HuH-7 (cell line): Measurements from ENCODE around the gene SCFD2.

Experiments used
- DNase-seq: peaks from one replicate; pipeline ENCODE4 v3.0.0; 2011; ENCODE audit warnings: low spot score

The SCFD2 gene

GRCh38 chr4:52983563-52984303, 382.1 kb downstream of the SCFD2 start:
- peak; percentile 77 for DNase-seq

- DNase-seq: no peak
Observed at GRCh38 chr4:52982946-52983340, 382.9 kb downstream of the SCFD2 start.

- DNase-seq: peak; percentile 74
Observed at GRCh38 chr4:52982255-52982945, 383.5 kb downstream of the SCFD2 start.

- DNase-seq: no peak
Observed at GRCh38 chr4:52979821-52980590, 385.9 kb downstream of the SCFD2 start.

- DNase-seq: peak; percentile 45
Observed at GRCh38 chr4:52979020-52979419, 386.8 kb downstream of the SCFD2 start.

- no peak for DNase-seq
Observed at GRCh38 chr4:52977252-52977651, 388.6 kb downstream of the SCFD2 start.

- DNase-seq: no peak
Observed at GRCh38 chr4:52976523-52977230, 389.2 kb downstream of the SCFD2 start.

GRCh38 chr4:52968691-52969090, 397.2 kb downstream of the SCFD2 start:
- no peak for DNase-seq

GRCh38 chr4:52968241-52968640, 397.6 kb downstream of the SCFD2 start:
- no peak for DNase-seq

- DNase-seq: no peak
Observed at GRCh38 chr4:52966781-52967180, 399.1 kb downstream of the SCFD2 start.

GRCh38 chr4:52966172-52966571, 399.7 kb downstream of the SCFD2 start:
- DNase-seq: no peak

GRCh38 chr4:52964561-52965101, 401.2 kb downstream of the SCFD2 start:
- no peak for DNase-seq

GRCh38 chr4:52964011-52964410, 401.9 kb downstream of the SCFD2 start:
- DNase-seq: no peak

GRCh38 chr4:52962721-52963120, 403.1 kb downstream of the SCFD2 start:
- no peak for DNase-seq

- DNase-seq: no peak
Observed at GRCh38 chr4:52961666-52962412, 404.0 kb downstream of the SCFD2 start.

- no peak for DNase-seq
Observed at GRCh38 chr4:52959541-52959940, 406.3 kb downstream of the SCFD2 start.

GRCh38 chr4:52957835-52958631, 407.8 kb downstream of the SCFD2 start:
- no peak for DNase-seq

GRCh38 chr4:52957220-52957686, 408.6 kb downstream of the SCFD2 start:
- no peak for DNase-seq

- no peak for DNase-seq
Observed at GRCh38 chr4:52956691-52957090, 409.2 kb downstream of the SCFD2 start.

GRCh38 chr4:52954560-52955170, 411.2 kb downstream of the SCFD2 start:
- DNase-seq: no peak
